Lung microvascular endothelial cell (primary cell): ENCODE measurements around the gene OLFML3. TPM values are rescaled to one million over a fixed set of nuclear protein-coding genes. Genes with fewer than 3 reads are reported as not detected.
"Not testable (repeated sequence)": the region's sequence is repeated elsewhere in the genome, so short reads cannot be mapped to it uniquely, and the experiment has no call there.

Experiments used
- DNase-seq, 2 donors: peaks; one replicate each; pipeline versions ENCODE4 v3.0.0 to v3.0.0-alpha.2; 2010; ENCODE audit warnings: low read depth in 2 of 2
- total RNA-seq: library from RNA; depleted of rRNA; stranded (reverse); fragments of >200 nt; gene quantifications from 2 replicates; pipeline ENCODE4 v1.2.1, GENCODE V29; 2014

The OLFML3 gene
- total RNA-seq, 1 donor from 2014 or later: 5.8 TPM

- DNase-seq: no peak
These were observed 11.7 kb downstream of the OLFML3 start for GRCh38 chr1:113990961-113991360.

- DNase-seq: no peak
These were observed 12.3 kb downstream of the OLFML3 start for GRCh38 chr1:113991467-113991997.

GRCh38 chr1:113993072-113993471 lies 13.8 kb downstream of the OLFML3 start:
- no peak for DNase-seq

- no peak for DNase-seq
These were observed 14.5 kb downstream of the OLFML3 start for GRCh38 chr1:113993766-113994165.

- no peak for DNase-seq
These were observed 16.1 kb downstream of the OLFML3 start for GRCh38 chr1:113995382-113995781.

- peak in 1 of 2 donors; percentile 37 for DNase-seq
These were observed 19.1 kb downstream of the OLFML3 start for GRCh38 chr1:113998361-113998760.

- DNase-seq: no peak
These were observed 20.0 kb downstream of the OLFML3 start for GRCh38 chr1:113999233-113999632.

GRCh38 chr1:113999799-114000198 lies 20.5 kb downstream of the OLFML3 start:
- DNase-seq: no peak

GRCh38 chr1:114000406-114000805 lies 21.1 kb downstream of the OLFML3 start:
- no peak for DNase-seq

GRCh38 chr1:114002492-114003239 lies 23.4 kb downstream of the OLFML3 start:
- no peak for DNase-seq

GRCh38 chr1:114003431-114003830 lies 24.2 kb downstream of the OLFML3 start:
- no peak for DNase-seq

GRCh38 chr1:114006825-114007224 lies 27.6 kb downstream of the OLFML3 start:
- DNase-seq: not testable (repeated sequence)

GRCh38 chr1:114008480-114008941 lies 29.2 kb downstream of the OLFML3 start:
- DNase-seq: no peak

GRCh38 chr1:114008993-114009392 lies 29.7 kb downstream of the OLFML3 start:
- DNase-seq: no peak

GRCh38 chr1:114009393-114009792 lies 30.1 kb downstream of the OLFML3 start:
- DNase-seq: no peak

GRCh38 chr1:114010433-114011184 lies 31.3 kb downstream of the OLFML3 start:
- DNase-seq: no peak

GRCh38 chr1:114011796-114012195 lies 32.5 kb downstream of the OLFML3 start:
- no peak for DNase-seq

- no peak for DNase-seq
These were observed 35.8 kb downstream of the OLFML3 start for GRCh38 chr1:114015075-114015474.

GRCh38 chr1:114019724-114020123 lies 40.5 kb downstream of the OLFML3 start:
- not testable (repeated sequence) for DNase-seq

GRCh38 chr1:114021665-114022099 lies 42.4 kb downstream of the OLFML3 start:
- no peak for DNase-seq

GRCh38 chr1:114022877-114023276 lies 43.6 kb downstream of the OLFML3 start:
- DNase-seq: no peak

- no peak for DNase-seq
These were observed 44.1 kb downstream of the OLFML3 start for GRCh38 chr1:114023377-114023776.
